GM23338 (cell line): ENCODE data around the gene STX8. TPM values are rescaled to one million over a fixed set of nuclear protein-coding genes. Genes with fewer than 3 reads are reported as not detected.

Experiments
- CREB1 ChIP-seq: fragments of 250-450 bp; sonication (Bioruptor Pico); IDR thresholded peaks from 2 replicates; pipeline ENCODE4 v1.5.0; 2020; ENCODE audit warnings: low read depth, mild to moderate bottlenecking, moderate library complexity
- ETS1 ChIP-seq: IDR thresholded peaks from 2 replicates; pipeline ENCODE4 v1.6.1; 2016; ENCODE audit warnings: antibody characterized with exemption
- EZH2 ChIP-seq: fragments of 200-600 bp; sonication (generic); IDR thresholded peaks from one replicate; pipeline ENCODE4 v1.8.0; 2017; ENCODE audit warnings: antibody characterized with exemption, mild to moderate bottlenecking, low read depth; ENCODE audit not compliant: unreplicated experiment
- JUNB ChIP-seq: IDR thresholded peaks from one replicate; pipeline ENCODE4 v1.6.1; 2016; ENCODE audit warnings: antibody characterized with exemption; ENCODE audit not compliant: unreplicated experiment
- NANOG ChIP-seq: IDR thresholded peaks from 2 replicates; pipeline ENCODE4 v1.6.1; 2016; ENCODE audit warnings: antibody characterized with exemption, borderline replicate concordance
- STAT1 ChIP-seq: IDR thresholded peaks from one replicate; pipeline ENCODE4 v1.6.1; 2016; ENCODE audit warnings: antibody characterized with exemption; ENCODE audit not compliant: unreplicated experiment
- ZNF462 ChIP-seq: fragments of 250-450 bp; sonication (Bioruptor Pico); IDR thresholded peaks from 2 replicates; pipeline ENCODE4 v1.5.0; 2020; ENCODE audit warnings: mild to moderate bottlenecking, moderate library complexity
- polyA plus RNA-seq: library from polyadenylated mRNA; unstranded; fragments of >200 nt; fragmentation: Nextera tagmentation; extraction: Ambion mirVana; gene quantifications from 2 replicates; pipeline ENCODE4 v1.2.1, GENCODE V29; 2016
- total RNA-seq: library from RNA; depleted of rRNA; stranded (reverse); fragments of >200 nt; shearing (Covaris generic); gene quantifications from 2 replicates; pipeline ENCODE4 v1.2.3, GENCODE V29; 2014

The STX8 gene
- total and polyA plus RNA-seq, 2 experiments from 2014 or later, result 59.4 to 82.3 TPM

GRCh38 chr17:9218064-9218635 lies 357.5 kb downstream of the STX8 start (continued):
- TF ChIP-seq ZNF462 (CRISPR knock-in tag) (no peak), JUNB (no peak), ETS1 (no peak), CREB1 (CRISPR knock-in tag) (no peak), NANOG (no peak), EZH2 (no peak), STAT1 (no peak)
